OCI-LY3 (cell line): ENCODE measurements around the gene PIGU.

ENCODE experiments used
- H2AFZ ChIP-seq: fragments of 200-600, 300-600 bp; shearing (Covaris generic); 2 replicates; pipeline ENCODE4 v1.6.0; 2014; ENCODE audit warnings: antibody characterized with exemption, low read depth, low read length
- H3K27ac ChIP-seq: fragments of 200-600, 300-600 bp; sonication (generic); 2 replicates; pipeline ENCODE4 v1.5.1; 2014; ENCODE audit warnings: mild to moderate bottlenecking, low read length, moderate library complexity, mixed read lengths
- H3K27me3 ChIP-seq: fragments of 200-600, 300-600 bp; sonication (generic); 2 replicates; pipeline ENCODE4 v1.6.1; 2014; ENCODE audit warnings: low read depth, low read length, mixed read lengths
- H3K36me3 ChIP-seq: fragments of 200-600, 300-600 bp; sonication (generic); replicated peaks from 2 replicates; pipeline ENCODE3; 2014; ENCODE audit warnings: low read depth, low read length, mixed read lengths
- H3K4me1 ChIP-seq: fragments of 300-600, 200-600 bp; sonication (generic); 2 replicates; pipeline ENCODE4 v1.6.1; 2014; ENCODE audit warnings: low read length, mixed read lengths
- H3K4me2 ChIP-seq: fragments of 200-600, 300-600 bp; sonication (generic); 2 replicates; pipeline ENCODE4 v1.6.1; 2014; ENCODE audit warnings: low read length, mixed read lengths
- H3K4me3 ChIP-seq: fragments of 300-600, 200-600 bp; sonication (generic); 2 replicates; pipeline ENCODE4 v1.5.1; 2014; ENCODE audit warnings: antibody characterized with exemption, mild to moderate bottlenecking, low read length, moderate library complexity
- H3K79me2 ChIP-seq: fragments of 300-600, 200-600 bp; shearing (Covaris generic); 2 replicates; pipeline ENCODE4 v1.6.1; 2014; ENCODE audit warnings: mild to moderate bottlenecking, low read length, mixed read lengths
- H3K9ac ChIP-seq: fragments of 300-600, 200-600 bp; shearing (Covaris generic); 2 replicates; pipeline ENCODE4 v1.6.0; 2014; ENCODE audit warnings: mild to moderate bottlenecking, low read length, moderate library complexity
- H3K9me3 ChIP-seq: fragments of 200-600, 300-600 bp; shearing (Covaris generic); 2 replicates; pipeline ENCODE4 v1.6.1; 2014; ENCODE audit warnings: low read length, mixed read lengths; ENCODE audit not compliant: insufficient read depth
- H4K20me1 ChIP-seq: fragments of 200-600, 300-600 bp; sonication (generic); 2 replicates; pipeline ENCODE4 v1.6.1; 2016; ENCODE audit warnings: low read length, mixed read lengths; ENCODE audit not compliant: insufficient read depth
- EZH2phosphoT487 ChIP-seq: fragments of 200-600 bp; shearing (Covaris generic); IDR thresholded peaks from 2 replicates; pipeline ENCODE4 v1.6.1; 2018; ENCODE audit warnings: antibody characterized with exemption, mixed run types, low read depth
- TF ChIP-seq, protein P1 (sequence below): fragments of 200-600, 300-600 bp; sonication (generic); IDR thresholded peaks from 2 replicates; pipeline ENCODE4 v1.5.1; 2014; ENCODE audit warnings: antibody characterized with exemption, low read length, low read depth

The PIGU gene

DNA sequence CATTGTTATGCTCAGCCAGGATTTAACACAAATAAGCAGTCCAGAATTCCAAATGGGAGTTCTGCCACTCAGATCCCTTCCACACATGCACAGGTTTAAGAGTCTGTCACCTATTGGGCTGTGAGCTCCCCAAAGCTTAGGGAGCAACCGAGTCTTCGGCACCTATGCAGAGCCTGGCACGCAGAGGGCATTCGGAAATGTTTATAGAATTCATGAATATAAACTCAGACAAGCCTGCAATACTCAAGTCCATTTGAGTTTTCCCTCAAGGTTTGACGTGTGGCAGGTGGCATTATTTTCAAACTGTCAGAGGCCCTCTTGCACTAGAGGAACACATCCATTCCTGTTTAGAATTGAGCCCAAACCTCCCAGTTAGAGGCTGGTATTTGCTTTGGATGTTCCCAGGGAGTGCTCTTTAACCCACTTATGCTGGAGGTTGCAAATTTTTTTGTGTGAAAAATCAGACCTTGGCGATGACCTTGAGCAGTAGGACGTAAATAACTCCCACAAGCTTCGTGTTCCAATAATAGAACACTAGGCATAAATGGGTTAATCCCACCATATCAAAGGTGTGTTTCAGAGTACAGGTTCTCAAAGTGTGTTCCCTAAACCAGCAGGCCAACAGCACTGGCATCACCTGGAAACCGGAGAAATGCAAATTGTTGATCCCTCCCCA lies 90.3 kb downstream of the PIGU start:
- no peak overlapping the region for H3K9ac ChIP-seq
- TF ChIP-seq, protein P1, sequence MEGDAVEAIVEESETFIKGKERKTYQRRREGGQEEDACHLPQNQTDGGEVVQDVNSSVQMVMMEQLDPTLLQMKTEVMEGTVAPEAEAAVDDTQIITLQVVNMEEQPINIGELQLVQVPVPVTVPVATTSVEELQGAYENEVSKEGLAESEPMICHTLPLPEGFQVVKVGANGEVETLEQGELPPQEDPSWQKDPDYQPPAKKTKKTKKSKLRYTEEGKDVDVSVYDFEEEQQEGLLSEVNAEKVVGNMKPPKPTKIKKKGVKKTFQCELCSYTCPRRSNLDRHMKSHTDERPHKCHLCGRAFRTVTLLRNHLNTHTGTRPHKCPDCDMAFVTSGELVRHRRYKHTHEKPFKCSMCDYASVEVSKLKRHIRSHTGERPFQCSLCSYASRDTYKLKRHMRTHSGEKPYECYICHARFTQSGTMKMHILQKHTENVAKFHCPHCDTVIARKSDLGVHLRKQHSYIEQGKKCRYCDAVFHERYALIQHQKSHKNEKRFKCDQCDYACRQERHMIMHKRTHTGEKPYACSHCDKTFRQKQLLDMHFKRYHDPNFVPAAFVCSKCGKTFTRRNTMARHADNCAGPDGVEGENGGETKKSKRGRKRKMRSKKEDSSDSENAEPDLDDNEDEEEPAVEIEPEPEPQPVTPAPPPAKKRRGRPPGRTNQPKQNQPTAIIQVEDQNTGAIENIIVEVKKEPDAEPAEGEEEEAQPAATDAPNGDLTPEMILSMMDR = no peak
- TF ChIP-seq EZH2phosphoT487 = no peak

GRCh38 chr20:34585019-34585418 lies 91.9 kb downstream of the PIGU start:
- Histone ChIP-seq H3K4me1 (peaks cover 24% of the 10 kb centered on the region), H3K27me3 (no peaks in the 10 kb centered on the region), H3K9ac (no peak overlapping the region), H3K4me3 (no peak overlapping the region), H2AFZ (no peak overlapping the region), H3K9me3 (no peaks in the 10 kb centered on the region), H4K20me1 (no peaks in the 10 kb centered on the region), H3K79me2 (no peaks in the 10 kb centered on the region), H3K4me2 (no peak overlapping the region), H3K36me3 (peaks cover 24% of the 10 kb centered on the region), H3K27ac (no peak overlapping the region)
- TF ChIP-seq EZH2phosphoT487 = no peak
- TF ChIP-seq, protein P1 = no peak

More for the DNA sequence above, 90.3 kb downstream of the PIGU start:
- Histone ChIP-seq H3K4me2 (no peak overlapping the region), H4K20me1 (no peaks in the 10 kb centered on the region), H3K4me3 (no peak overlapping the region), H3K27me3 (no peaks in the 10 kb centered on the region), H3K9me3 (no peaks in the 10 kb centered on the region), H3K79me2 (no peaks in the 10 kb centered on the region), H3K4me1 (peaks cover 8% of the 10 kb centered on the region), H2AFZ (no peak overlapping the region), H3K27ac (no peak overlapping the region), H3K36me3 (peaks cover 14% of the 10 kb centered on the region)

GRCh38 chr20:34583544-34583943 lies 93.3 kb downstream of the PIGU start:
- H4K20me1 ChIP-seq = no peaks in the 10 kb centered on the region
- no peak for TF ChIP-seq EZH2phosphoT487
- TF ChIP-seq, protein P1 = no peak

GRCh38 chr20:34582911-34583310 lies 94.0 kb downstream of the PIGU start:
- TF ChIP-seq EZH2phosphoT487 = no peak
- TF ChIP-seq, protein P1 = no peak
- H3K9me3 ChIP-seq = no peaks in the 10 kb centered on the region
- no peak overlapping the region for H3K9ac ChIP-seq
- no peak overlapping the region for H3K4me2 ChIP-seq
- peaks cover 24% of the 10 kb centered on the region for H3K36me3 ChIP-seq
- H3K27ac ChIP-seq = no peak overlapping the region
- H4K20me1 ChIP-seq = no peaks in the 10 kb centered on the region
- H3K4me1 ChIP-seq = peaks cover 27% of the 10 kb centered on the region
- H3K79me2 ChIP-seq = no peaks in the 10 kb centered on the region
- H3K4me3 ChIP-seq = no peak overlapping the region
- H2AFZ ChIP-seq = no peak overlapping the region
- H3K27me3 ChIP-seq = no peaks in the 10 kb centered on the region

More at GRCh38 chr20:34583544-34583943, 93.3 kb downstream of the PIGU start:
- peaks cover 24% of the 10 kb centered on the region for H3K36me3 ChIP-seq
- H3K27me3 ChIP-seq = no peaks in the 10 kb centered on the region
- H3K9me3 ChIP-seq = no peaks in the 10 kb centered on the region
- peaks cover 27% of the 10 kb centered on the region for H3K4me1 ChIP-seq
- H3K4me3 ChIP-seq = no peak overlapping the region
- no peak overlapping the region for H2AFZ ChIP-seq
- H3K79me2 ChIP-seq = no peaks in the 10 kb centered on the region
- no peak overlapping the region for H3K4me2 ChIP-seq
- H3K9ac ChIP-seq = no peak overlapping the region
- no peak overlapping the region for H3K27ac ChIP-seq
